ENCODE results near the gene SH3RF3. TPM values are rescaled to one million over a fixed set of nuclear protein-coding genes. Genes with fewer than 3 reads are reported as not detected.
A peak's percentile ranks its signal among the peaks of the same experiment; 100 is the strongest.

Gene SH3RF3
- total RNA-seq, 2 donors from 2014 or later: 8.0 to 8.8 TPM

GRCh38 chr2:109342930-109343329 is 213.9 kb downstream of the SH3RF3 start:
- Histone ChIP-seq H3K4me1 (no peaks in the 10 kb centered on the region), H3K9me3 (no peaks in the 10 kb centered on the region), H3K36me3 (no peaks in the 10 kb centered on the region), H3K4me3 (no peak overlapping the region), H3K27me3 (no peaks in the 10 kb centered on the region), H3K27ac (no peak overlapping the region)
- no peak for TF ChIP-seq CTCF (IDR thresholded peaks at IDR 0.05)
- DNase-seq (ENCODE audit: low spot score): peak; percentile 28

- Histone ChIP-seq H3K27me3 (no peaks in the 10 kb centered on the region), H3K4me1 (peaks cover 0 to 3% of the 10 kb centered on the region in 2 donors), H3K27ac (no peak overlapping the region), H3K4me3 (no peak overlapping the region), H3K9me3 (no peaks in the 10 kb centered on the region), H3K36me3 (no peaks in the 10 kb centered on the region)
- DNase-seq (ENCODE audit: low spot score): no peak
- TF ChIP-seq CTCF (IDR thresholded peaks at IDR 0.05): no peak
Measured at GRCh38 chr2:109343460-109343859, 214.5 kb downstream of the SH3RF3 start.

GRCh38 chr2:109344270-109344805 is 215.3 kb downstream of the SH3RF3 start:
- Histone ChIP-seq H3K27me3 (no peaks in the 10 kb centered on the region), H3K4me3 (no peak overlapping the region), H3K4me1 (peaks cover 0 to 12% of the 10 kb centered on the region in 2 donors), H3K27ac (no peak overlapping the region), H3K36me3 (no peaks in the 10 kb centered on the region), H3K9me3 (no peaks in the 10 kb centered on the region)
- TF ChIP-seq CTCF (IDR thresholded peaks at IDR 0.05): no peak
- DNase-seq (ENCODE audit: low spot score): peak; percentile 34

GRCh38 chr2:109345091-109345490 is 216.1 kb downstream of the SH3RF3 start:
- DNase-seq (ENCODE audit: low spot score): peak; percentile 50
- no peak for TF ChIP-seq CTCF (IDR thresholded peaks at IDR 0.05)

GRCh38 chr2:109345653-109346480 is 216.9 kb downstream of the SH3RF3 start:
- no peaks in the 10 kb centered on the region for H3K36me3 ChIP-seq
- no peaks in the 10 kb centered on the region for H3K27me3 ChIP-seq
- peak; percentile 46 for DNase-seq (ENCODE audit: low spot score)
- no peaks in the 10 kb centered on the region for H3K9me3 ChIP-seq
- H3K4me1 ChIP-seq: peaks cover 0 to 27% of the 10 kb centered on the region in 2 donors
- H3K27ac ChIP-seq: no peak overlapping the region
- no peak for TF ChIP-seq CTCF (IDR thresholded peaks at IDR 0.05)
- no peak overlapping the region for H3K4me3 ChIP-seq

More at GRCh38 chr2:109345091-109345490, 216.1 kb downstream of the SH3RF3 start:
- H3K4me3 ChIP-seq: no peak overlapping the region
- no peak overlapping the region for H3K27ac ChIP-seq
- H3K36me3 ChIP-seq: no peaks in the 10 kb centered on the region
- H3K27me3 ChIP-seq: no peaks in the 10 kb centered on the region
- no peaks in the 10 kb centered on the region for H3K9me3 ChIP-seq
- peaks cover 0 to 19% of the 10 kb centered on the region in 2 donors for H3K4me1 ChIP-seq
